COLO829 (cell line): Measurements from ENCODE around the gene CR1L.
A peak's percentile ranks its signal among the peaks of the same experiment; 100 is the strongest.
"Not testable (repeated sequence)": the region's sequence is repeated elsewhere in the genome, so short reads cannot be mapped to it uniquely, and the experiment has no call there.

ENCODE experiments used
- DNase-seq: peaks from one replicate; pipeline ENCODE4 v3.0.0; 2012; ENCODE audit warnings: low spot score

Gene CR1L

DNA sequence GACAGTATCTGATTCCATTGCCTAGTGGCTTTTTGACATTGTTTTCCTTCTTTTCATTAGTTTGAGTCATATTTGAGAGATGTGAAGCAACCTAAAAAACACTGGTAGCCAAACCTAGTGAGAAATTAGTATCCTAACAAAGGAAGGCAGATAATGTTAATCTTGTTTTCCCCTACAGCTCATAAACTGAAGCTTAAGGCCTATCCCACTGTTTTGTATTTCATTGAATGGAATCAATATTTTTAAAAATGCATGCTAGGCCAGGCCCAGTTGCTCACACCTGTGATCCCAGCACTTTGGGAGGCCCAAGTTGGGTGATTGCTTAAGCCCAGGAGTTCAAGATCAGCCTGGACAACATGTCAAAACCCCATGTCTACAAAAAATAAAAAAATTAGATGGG lies 1.2 kb downstream of the CR1L start:
- no peak for DNase-seq

DNA sequence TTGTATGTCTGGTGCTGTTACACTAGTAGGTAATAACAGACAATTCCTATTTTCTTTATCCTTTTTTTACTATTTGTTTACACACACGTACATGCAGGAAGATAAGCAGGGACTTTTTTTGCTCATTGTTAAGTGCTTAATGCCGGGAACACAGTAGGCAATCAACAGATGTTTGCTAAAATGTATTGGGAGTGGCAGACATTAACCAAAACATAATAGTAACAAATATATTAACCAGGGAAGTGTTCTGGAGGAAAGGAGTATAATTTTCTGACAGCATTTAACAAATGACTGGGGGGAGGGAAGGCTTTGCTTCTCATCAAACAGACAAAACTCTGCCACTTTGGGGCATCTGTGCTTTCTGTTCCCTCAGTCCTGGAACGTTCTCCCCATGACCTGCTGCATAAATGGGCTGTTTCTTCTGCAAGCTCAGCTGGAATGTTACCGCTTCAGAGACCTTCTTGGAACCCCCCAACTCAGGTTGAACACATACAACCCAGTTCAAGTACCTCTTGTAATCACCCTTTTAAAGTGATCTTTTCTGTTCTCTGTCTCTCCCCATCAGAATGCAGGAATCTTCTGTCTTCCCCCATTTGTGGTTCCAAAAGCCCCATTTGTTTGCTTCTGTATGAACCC lies 2.1 kb downstream of the CR1L start:
- DNase-seq, result no peak

DNA sequence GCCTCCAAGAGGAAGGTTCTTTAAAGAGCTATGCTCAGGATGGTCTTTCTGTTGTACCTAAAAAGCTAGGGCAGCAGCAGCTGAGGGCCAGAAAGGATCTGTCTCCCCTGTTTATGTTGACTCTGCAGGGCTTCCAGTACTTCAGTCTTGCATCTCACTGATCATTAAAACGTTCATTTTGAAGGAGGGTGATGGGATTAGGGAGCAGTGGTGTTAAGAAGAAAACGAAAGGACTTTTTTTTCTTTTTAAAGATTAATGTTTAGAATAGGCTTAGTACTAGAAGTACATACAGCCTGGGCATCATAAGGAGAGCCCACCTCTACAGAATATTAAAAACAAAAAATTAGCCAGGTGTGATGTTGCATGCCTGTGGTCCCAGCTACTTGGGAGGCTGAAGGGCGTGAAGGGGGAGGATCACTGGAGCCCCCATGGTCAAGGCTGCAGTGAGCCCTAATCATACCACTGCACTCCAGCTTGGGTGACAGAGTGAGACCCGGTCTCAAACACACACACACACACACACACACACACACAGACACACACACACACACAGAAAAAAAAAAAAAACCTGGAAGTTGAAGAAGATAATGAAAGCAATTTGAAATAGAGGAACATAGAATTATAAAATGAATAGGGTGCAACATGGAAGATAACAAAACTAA lies 2.9 kb downstream of the CR1L start:
- DNase-seq, result no peak

DNA sequence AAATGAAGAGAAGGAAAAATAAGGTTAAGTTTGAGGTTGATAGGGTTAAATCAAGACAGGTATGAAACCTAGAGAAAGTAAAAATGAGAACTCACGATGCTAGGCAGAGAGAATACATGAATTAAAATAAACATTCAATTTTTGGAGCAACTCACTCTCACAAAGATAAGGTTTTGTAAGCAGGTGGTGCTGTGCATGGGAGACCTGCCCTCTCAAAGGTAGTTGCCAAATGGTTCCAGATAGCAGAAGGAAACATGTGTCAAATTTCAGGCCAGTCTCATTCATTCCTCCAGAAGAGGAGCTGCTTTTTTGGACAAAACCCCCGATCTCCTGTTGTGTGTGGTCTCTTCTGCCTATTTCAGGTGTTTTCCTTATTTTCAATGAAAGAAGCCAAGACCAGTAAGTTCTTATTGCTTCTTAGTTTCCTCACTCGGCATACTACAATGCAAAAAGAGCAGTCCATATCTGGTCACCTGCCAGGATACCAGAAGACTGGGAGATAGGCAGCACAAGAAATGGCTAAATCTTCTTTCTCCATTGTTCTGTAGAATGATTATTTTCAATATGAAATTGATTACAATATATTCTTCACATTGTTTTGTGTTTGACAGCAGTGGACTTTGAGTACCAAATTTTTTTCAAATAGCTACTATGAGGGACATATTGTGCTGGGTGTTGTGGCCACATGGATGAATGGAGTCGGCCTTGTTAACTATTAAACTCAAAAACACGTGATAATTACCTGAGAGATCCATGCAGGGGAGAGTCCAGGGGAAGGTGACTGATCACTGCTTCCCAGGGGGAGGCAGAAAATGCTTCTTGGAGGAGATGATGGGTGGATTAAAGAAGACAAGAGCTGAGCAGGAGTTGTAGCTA lies 3.6 kb downstream of the CR1L start:
- no peak for DNase-seq

DNA sequence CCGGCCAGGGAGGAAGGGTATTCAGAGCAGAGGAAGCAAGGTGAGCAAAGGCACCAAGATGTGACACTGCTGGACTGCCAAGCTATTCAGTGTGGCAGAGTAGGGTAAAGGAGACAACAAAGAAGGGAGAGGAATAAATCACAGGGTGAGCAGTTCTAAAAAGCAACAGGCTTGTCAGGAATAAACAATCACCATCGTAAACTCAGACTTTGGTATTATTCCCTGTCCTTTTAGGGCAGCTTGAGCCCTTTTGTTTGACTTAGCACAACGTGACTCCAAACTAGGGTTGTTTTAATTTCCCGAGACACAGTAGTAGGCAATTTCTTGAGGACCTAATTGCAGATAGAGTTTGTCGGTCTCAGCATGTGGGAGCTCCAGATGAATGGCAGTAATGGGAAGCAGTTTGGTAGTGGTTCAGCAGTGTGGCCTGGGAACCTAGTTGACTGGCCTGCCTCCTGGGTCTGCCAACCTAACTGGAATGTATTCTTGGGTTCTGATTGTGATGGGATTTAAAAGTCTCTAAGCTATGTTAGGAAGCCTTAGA lies 4.3 kb downstream of the CR1L start:
- no peak for DNase-seq

DNA sequence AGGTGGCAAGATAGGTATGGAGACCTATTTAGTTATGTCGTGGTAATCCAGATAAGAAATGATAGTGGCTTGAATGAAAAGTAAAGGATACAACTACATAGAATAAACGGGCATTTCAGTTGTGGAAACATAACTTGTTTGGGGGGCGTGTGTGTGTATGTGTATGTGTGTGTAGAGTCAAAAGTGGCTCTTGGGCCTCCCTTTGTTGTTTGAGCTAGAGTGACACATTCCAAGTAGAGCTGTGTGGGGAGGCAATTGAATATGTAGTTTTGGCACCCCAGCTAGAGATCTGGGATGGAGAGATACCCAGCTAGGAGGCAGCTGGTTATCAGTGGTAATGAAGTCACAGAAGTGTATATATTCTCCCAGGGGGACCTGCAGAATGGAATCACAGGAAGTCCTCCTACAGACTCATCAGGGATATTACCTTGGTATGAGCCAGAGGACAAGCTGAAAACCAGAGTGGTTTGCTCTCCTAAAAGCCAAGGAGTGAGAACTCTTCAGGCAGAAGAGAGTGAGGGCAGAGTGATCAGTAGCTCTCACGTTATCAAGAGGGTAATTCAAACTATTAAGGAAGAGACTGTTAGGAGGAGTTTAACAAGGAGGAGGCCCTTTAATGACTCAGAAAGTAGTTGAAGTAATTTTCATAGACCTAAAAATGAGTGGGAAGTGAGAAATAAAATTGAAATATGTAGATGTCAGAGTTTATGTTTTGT lies 5.1 kb downstream of the CR1L start:
- DNase-seq, result no peak

DNA sequence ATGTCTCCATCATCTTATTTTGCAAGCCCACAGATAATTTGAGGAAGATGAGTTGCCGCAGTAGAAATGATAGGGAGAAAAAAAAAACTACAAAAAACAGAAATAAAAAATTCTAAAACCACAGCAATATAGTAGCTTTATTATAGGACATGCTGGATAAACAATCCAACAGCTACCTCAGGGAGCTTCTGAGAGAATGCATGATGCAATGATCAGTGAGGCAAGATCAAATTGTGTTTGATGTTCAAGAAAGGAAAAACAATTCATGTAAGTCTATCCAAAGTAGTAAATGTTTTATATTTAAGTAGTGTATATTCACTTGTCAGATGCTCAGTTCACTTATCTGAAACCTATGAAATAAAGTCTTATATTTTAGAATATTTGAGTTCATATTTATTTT lies 6.7 kb downstream of the CR1L start:
- no peak for DNase-seq

DNA sequence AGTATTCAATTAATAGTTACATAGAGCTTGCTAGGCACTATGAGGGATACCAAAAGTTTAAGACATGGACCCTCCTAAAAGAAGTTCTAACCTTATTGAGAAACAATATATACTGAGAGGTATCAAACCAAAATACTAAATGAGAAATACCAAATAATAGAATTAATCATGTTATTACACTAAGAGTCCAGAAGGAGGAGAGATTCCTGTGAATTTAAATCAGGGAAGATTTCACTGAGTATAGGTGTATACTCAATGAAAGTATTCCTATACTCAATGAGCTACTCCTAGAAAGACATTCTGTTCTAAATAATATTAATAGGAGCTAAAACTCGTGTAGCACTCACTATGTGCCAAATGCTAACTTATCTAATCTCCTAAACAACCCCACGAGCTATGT lies 9.4 kb downstream of the CR1L start:
- DNase-seq, result no peak

DNA sequence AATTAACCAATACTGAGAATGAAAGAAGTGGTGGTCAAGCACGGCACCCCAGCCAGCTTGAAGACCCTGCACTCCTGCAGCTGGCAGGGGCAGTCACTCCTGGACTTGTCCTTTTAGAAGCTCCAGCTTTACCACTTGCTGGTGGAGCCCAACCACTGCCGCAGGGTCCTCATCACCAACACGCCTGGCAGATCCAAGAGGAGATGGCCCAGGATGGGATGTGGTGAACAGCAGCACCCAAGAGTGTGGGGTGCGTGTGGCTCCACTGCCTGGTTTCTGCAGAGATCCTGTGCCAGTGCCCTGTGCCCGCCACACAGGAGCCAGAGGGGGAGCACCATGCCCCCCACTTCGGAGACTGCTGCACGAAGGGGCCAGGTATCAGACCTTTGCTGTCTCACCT lies 13.5 kb downstream of the CR1L start:
- DNase-seq, result no peak

DNA sequence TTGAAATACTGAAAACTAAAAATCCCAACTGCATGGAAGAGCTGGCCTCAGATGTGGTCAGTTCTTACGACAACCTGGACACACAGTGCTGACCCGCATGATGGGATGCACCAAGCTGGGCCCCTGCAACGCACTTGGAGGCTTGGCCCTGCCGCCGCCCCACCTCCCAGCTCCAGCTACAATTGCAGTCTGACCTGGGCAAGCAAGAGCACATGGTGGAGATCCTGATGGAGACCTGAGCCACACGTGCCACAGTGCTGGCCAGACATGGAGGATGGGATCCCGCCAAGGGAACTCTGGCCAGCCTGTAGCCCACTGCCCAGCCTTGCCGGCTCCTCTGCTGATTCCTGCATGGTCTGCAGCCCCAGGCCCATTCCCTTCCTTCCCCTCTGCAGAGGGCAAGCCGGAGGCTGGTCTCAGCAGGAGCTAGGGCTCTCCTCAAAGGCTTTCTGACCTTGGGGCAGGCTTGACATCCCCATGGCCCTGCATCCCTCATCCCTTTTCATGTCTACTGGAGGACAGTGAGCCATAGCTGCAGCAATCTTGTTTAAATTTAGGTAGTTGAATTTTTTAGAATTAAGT lies 14.1 kb downstream of the CR1L start:
- no peak for DNase-seq

DNA sequence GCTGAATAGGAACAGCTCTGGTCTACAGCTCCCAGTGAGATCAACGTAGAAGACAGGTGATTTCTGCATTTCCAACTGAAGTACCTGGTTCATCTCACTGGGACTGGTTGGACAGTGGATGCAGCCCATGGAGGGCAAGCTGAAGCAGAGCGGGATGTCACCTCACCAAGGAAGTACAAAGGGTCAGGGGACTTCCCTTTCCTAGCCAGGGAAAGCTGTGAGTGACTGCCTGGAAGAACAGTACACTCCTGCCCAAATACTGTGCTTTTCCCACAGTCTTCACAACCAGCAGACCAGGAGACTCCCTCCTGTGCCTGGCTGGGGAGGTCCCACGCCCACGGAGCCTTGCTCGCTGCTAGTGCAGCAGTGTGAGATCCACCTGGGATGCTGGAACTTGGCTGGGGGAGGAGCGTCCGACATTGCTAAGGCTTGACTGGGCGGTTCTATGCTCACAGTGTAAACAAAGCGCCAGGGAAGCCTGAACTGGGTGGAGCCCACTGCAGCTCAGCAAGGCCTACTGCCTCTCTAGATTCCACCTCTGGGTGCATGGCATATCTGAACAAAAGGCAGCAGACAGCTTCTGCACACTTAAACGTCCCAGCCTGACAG lies 14.7 kb downstream of the CR1L start:
- DNase-seq, result no peak

DNA sequence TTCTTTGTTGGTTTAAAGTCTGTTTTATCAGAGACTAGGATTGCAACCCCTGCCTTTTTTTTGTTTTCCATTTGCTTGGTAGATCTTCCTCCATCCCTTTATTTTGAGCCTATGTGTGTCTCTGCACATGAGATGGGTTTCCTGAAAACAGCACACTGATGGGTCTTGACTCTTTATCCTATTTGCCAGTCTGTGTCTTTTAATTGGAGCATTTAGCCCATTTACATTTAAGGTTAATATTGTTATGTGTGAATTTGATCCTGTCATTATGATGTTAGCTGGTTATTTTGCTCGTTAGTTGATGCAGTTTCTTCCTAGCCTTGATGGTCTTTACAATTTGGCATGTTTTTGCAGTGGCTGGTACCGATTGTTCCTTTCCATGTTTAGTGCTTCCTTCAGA lies 16.5 kb downstream of the CR1L start:
- not testable (repeated sequence) for DNase-seq

DNA sequence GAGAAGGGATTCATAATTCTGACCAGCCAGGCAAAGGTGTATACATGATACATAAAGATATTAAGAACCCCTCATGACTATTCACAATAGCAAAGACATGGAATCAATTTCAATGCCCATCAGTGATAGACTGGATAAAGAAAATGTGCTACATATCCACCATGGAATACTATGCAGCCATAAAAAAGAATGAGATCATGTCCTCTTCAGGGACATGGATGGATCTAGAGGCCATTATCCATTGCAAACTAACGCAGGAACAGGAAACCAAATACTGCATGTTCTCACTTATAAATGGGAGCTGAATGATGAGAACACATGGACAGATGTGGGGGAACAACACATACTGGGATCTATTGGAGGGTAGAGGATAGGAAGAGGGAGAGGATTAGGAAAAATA lies 21.4 kb downstream of the CR1L start:
- no peak for DNase-seq

DNA sequence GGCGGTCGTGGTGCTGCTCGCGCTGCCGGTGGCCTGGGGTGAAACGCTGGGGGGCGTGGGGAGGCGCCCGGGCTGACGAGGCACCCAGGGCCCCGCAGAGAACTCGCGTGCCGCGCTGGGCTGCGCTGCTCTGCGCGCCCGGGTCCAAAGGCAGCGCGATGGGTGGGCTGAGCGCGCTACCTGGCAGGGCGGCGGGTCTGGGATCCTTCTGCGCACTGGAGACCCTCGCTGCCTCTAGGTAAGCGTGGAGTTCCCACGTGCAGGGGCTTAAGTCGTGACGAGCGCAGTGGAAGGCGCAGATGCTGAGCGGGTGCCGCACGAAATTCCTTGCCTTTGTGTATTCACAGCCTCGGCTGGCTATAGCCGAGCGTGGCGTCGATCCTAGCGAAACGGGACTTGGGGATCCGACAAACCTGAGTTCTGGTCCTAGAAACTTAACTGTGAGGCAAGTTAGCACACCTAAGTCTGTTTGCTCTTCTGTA lies 24.6 kb downstream of the CR1L start:
- no peak for DNase-seq

DNA sequence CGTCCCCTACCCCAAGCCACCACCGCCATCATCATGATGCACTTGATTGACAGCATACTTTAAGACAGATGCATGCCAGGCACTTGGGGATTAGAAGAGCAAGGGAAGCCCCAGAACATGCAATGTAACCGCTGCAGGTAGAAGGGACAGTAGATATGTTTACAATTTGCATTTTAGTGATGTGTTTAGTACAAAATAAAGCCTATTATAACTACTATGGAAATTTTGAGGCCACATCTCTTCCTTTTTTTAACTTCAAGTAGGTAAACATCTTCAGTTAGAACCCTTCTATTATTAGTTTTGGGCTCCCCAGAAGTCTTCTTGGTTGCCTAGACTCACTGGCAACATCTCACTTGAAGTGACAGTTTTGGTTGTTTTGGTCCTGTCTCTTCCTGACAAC lies 25.3 kb downstream of the CR1L start:
- DNase-seq, result no peak

DNA sequence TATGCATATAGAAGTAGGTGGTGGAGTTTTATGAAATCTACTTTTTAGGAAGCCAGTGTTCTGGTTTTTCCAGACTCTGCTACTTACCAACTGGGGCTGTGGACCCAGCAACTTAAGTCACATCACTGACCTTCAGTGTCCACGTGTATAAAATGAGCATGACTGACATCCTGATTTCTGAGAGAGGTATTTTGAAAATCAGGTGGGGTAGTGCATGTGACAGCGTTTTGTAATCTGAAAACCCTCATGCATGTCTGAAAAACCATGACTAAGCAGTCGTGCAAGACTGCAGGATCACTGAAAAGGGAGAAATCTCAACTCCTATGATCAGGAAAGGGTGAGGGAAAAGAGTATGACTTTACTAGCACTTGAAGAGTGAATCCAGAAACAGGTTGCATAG lies 26.1 kb downstream of the CR1L start:
- no peak for DNase-seq

DNA sequence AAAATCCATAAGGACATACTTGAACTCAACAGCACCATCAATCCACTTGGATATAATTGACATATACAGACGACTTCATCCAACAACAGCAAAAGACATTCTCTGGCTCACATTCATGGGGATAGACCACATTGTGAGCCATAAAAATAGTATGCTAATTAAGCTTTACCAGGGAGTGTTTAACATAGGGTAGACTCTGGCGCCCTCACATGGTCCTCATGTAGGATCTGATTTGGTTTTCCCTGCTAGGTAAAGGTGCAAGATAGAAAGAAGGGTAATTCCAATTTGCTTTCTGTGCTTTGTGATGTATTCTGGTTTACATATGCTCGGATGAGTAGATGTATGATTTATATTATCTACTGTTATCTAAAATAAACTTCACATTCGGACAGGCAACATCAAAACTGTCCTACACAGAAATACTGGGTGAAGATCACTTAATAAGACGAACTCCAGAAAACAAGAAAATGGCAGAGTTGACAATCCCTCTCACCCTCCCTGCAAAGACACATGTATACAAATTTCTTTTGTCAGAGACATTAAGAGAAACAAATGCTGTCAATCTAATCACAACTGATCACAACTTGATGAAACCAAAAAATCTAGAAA lies 27.7 kb downstream of the CR1L start:
- peak; percentile 48 for DNase-seq

DNA sequence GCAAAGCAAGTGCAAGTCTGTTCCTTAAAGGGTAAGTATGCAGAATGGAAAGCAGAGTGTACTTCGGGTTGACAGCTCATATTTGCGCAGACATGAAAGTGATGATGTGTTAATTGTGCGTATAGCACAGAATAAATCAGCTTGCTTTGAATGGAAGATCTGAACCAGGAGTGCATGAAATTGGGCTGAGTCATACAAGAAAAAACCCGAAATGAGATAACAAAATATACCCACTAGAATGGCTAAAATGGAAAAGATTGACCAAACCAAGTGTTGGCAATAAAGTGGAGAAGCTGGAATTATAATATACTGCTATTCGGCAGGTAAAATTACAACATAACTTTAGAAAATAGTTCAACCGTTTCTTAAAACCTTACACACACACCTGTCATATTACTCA lies 28.5 kb downstream of the CR1L start:
- DNase-seq, result no peak

DNA sequence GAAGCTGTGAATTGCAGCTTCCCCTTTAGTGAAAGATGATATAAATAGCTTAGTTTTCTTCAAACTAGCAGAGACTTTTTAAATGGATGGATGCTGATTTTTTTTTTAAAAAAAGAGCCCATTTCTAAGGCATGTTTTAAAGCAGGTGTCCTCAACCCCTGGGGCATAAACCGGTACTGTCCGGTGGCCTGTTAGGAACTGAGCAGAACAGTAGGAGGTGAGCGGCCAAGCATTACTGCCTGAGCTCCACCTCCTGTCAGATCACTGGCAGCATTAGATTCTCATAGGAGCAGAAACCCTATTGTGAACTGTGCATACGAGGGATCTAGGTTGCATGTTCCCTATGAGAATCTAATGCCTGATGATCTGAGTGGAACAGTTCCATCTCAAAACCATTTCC lies 31.2 kb downstream of the CR1L start:
- DNase-seq, result no peak

DNA sequence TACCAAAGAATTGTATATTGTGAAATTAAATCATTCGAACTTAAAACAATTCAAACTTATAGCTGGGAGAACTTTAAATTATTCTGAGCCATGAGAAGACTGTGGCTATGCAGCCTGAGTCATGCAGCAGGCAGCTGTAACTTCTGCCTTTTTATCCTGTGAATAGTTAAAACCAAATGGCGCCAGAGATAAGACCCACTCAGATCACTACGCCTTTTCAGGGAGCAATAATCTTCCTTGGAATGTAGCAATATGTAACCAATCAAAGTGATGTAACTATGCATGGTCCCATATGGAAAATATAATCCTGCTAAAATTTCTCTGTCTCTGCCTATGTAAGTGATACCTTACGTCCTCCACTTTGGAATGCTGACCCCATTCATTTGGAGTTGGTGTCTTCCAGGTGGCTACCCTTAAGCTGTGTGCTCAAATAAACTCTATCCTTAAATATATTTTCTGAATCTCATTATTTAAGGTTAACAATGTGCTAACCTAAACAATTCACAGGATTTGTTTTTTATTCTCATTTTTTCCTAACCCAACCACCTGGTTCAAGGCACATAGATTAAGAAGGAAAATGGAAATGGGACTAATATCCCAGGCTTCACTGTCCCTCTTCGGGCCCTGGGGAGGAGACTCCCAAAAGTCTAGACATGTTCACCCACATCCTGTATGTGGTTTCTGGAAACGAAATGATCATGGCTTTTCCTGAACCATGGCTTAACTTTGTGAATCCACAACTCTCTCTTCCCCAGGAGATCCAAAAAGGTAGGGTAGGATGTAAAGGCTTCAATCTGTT lies 35.9 kb downstream of the CR1L start:
- DNase-seq, result not testable (repeated sequence)
